K562 (cell line): ENCODE data around the gene MRPL28.
"Not testable (repeated sequence)": the region's sequence is repeated elsewhere in the genome, so short reads cannot be mapped to it uniquely, and the experiment has no call there.

Source experiments
- ATF3 ChIP-seq, 2 experiments: fragments of 450-650 bp in 1 of 2; sonication (generic) in 1 of 2; formaldehyde crosslinking in 1 of 2; IDR thresholded peaks in 1 of 2; conservative IDR thresholded peaks in 1 of 2; 2 replicates each; pipeline versions ENCODE4 v1.6.1 to v1.8.1; 2016 to 2023; ENCODE audit warnings: mild to moderate bottlenecking in 2 of 2, moderate library complexity in 2 of 2, inconsistent platforms in 1 of 2, missing genetic modification reagents in 1 of 2
- ATF7 ChIP-seq: fragments of 450-650 bp; IDR thresholded peaks from 2 replicates; pipeline ENCODE4 v1.7.1; 2014; ENCODE audit warnings: mild to moderate bottlenecking, moderate library complexity
- BRCA1 ChIP-seq, 2 experiments: fragments of 450-650 bp in 1 of 2; sonication (generic) in 1 of 2; formaldehyde crosslinking in 1 of 2; IDR thresholded peaks; 2 replicates each; pipeline versions ENCODE4 v1.5.0 to v1.6.1; 2017 to 2020; ENCODE audit warnings: mild to moderate bottlenecking in 1 of 2, missing genetic modification reagents in 1 of 2
- CUX1 ChIP-seq: fragments of 200-800 bp; sonication (Bioruptor generic); IDR thresholded peaks from 2 replicates; pipeline ENCODE4 v1.6.1; 2016; ENCODE audit warnings: missing genetic modification characterization, missing compliant biosample characterization
- EP300 ChIP-seq: IDR thresholded peaks from 2 replicates; pipeline ENCODE4 v1.6.1; 2012; ENCODE audit warnings: low read length, improper control_type of control experiment
- KDM1A ChIP-seq, 2 experiments: fragments of 450-650 bp; IDR thresholded peaks; 2 replicates each; pipeline ENCODE4 v1.6.1; 2016; ENCODE audit warnings: mild to moderate bottlenecking in 2 of 2
- KLF1 ChIP-seq: fragments of 450-650 bp; IDR thresholded peaks from 2 replicates; pipeline ENCODE4 v1.6.1; 2016; ENCODE audit warnings: missing genetic modification characterization, missing compliant biosample characterization
- MLX ChIP-seq, 2 experiments: fragments of 450-650 bp in 1 of 2; sonication (generic) in 1 of 2; formaldehyde crosslinking; conservative IDR thresholded peaks; 2 replicates each; pipeline versions ENCODE4 v1.4.0 to v1.8.1; 2020 to 2022; ENCODE audit warnings: mild to moderate bottlenecking in 1 of 2, missing genetic modification reagents in 1 of 2
- RAD21 ChIP-seq, 2 experiments: fragments of 250-450 bp in 1 of 2; fragments of 450-650 bp in 1 of 2; sonication (Bioruptor Pico) in 1 of 2; formaldehyde crosslinking in 1 of 2; IDR thresholded peaks in 1 of 2; conservative IDR thresholded peaks in 1 of 2; 2 replicates each; pipeline versions ENCODE4 v1.4.0 to v1.8.0; 2020 to 2022; ENCODE audit warnings: mild to moderate bottlenecking in 2 of 2, moderate library complexity in 1 of 2
- TF ChIP-seq, protein P1 (sequence below): sonication (generic); formaldehyde crosslinking; IDR thresholded peaks from 2 replicates; pipeline ENCODE4 v1.8.1; 2023; ENCODE audit warnings: mild to moderate bottlenecking, missing genetic modification reagents

GRCh38 chr16:378113-378820 is 7.9 kb upstream of the MRPL28 start:
- TF ChIP-seq BRCA1 (IDR thresholded peaks at IDR 0.05); BRCA1 (CRISPR knock-in tag; IDR thresholded peaks at IDR 0.05); CUX1 (CRISPR knock-in tag); MLX (CRISPR knock-in tag; conservative IDR thresholded peaks at IDR 0.05); KDM1A (IDR thresholded peaks at IDR 0.05); ATF3 (IDR thresholded peaks at IDR 0.05); ATF3 (CRISPR knock-in tag; conservative IDR thresholded peaks at IDR 0.05); EP300; RAD21 (CRISPR knock-in tag; conservative IDR thresholded peaks at IDR 0.05 in 1 of 2, IDR thresholded peaks at IDR 0.05 in 1 of 2); ATF7; KLF1 (tag): not testable (repeated sequence)
- TF ChIP-seq, protein P1, sequence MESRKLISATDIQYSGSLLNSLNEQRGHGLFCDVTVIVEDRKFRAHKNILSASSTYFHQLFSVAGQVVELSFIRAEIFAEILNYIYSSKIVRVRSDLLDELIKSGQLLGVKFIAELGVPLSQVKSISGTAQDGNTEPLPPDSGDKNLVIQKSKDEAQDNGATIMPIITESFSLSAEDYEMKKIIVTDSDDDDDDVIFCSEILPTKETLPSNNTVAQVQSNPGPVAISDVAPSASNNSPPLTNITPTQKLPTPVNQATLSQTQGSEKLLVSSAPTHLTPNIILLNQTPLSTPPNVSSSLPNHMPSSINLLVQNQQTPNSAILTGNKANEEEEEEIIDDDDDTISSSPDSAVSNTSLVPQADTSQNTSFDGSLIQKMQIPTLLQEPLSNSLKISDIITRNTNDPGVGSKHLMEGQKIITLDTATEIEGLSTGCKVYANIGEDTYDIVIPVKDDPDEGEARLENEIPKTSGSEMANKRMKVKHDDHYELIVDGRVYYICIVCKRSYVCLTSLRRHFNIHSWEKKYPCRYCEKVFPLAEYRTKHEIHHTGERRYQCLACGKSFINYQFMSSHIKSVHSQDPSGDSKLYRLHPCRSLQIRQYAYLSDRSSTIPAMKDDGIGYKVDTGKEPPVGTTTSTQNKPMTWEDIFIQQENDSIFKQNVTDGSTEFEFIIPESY (CRISPR knock-in tag): not testable (repeated sequence)
